ENCODE measurements around the gene ZNF91. TPM values are rescaled to one million over a fixed set of nuclear protein-coding genes. Genes with fewer than 3 reads are reported as not detected.
"Not testable (repeated sequence)": the region's sequence is repeated elsewhere in the genome, so short reads cannot be mapped to it uniquely, and the experiment has no call there.

The ZNF91 gene
- total RNA-seq, 1 donor from 2014 or later: 40.7 TPM

DNA sequence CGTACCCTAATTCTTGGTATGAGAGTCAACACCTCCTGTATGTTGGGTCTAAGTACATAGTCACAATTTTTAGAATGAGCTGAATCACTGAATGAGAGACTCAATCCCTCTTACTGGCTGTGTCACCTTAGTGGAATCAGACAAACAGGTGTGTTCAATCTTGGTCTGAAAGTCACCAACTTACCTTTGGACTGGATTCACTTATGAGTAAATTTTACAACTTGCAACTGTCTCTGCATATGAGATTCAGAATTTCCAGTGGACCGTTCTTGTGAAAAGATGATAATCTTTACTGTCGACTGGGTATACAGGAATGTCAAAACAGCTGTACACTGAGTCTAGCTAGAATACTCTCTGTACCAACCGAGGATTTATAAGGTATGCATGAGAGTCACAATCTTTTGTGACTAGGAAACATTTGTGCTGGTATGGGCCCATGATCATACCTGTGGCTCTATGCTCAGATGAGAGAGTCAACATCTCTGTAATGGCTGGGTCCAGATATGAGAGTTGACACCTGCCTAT is 5.9 kb upstream of the ZNF91 start:
- Histone ChIP-seq H3K9me3 (ENCODE audit: control insufficient read depth in 3 of 3, low read length in 3 of 3) (no peaks in the 10 kb centered on the region), H3K27me3 (ENCODE audit: control insufficient read depth in 3 of 3, insufficient read depth in 3 of 3, low read length in 3 of 3) (no peaks in the 10 kb centered on the region), H3K4me1 (ENCODE audit: control insufficient read depth in 3 of 3, insufficient read depth in 3 of 3, low read length in 3 of 3) (no peaks in the 10 kb centered on the region), H3K27ac (ENCODE audit: low read depth, low read length) (no peak overlapping the region), H3K9ac (ENCODE audit: low read depth in 1 of 3, low read length in 3 of 3) (no peak overlapping the region), H3K36me3 (ENCODE audit: control insufficient read depth in 3 of 3, insufficient read depth in 3 of 3, low read length in 3 of 3) (no peaks in the 10 kb centered on the region), H3K4me3 (ENCODE audit: low read length in 3 of 3) (no peak overlapping the region)

DNA sequence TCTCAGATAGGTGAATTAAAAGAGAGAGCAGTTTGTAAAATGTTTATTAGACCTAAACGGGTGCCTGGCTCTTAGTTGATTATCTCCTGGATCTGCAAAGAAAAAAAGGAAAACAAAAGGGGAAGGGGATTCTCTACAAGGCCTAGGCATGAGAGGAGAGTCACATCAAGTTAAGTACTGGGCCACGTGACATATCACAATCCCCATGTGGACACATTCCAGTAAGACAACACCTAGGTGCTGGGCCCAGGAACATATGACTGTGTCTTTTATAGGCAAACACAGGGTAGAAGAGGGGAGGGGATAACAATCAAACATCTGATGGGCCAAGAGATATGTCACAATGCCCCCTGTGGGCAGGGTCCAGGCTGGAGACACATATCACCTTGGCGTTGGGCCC is 4.2 kb upstream of the ZNF91 start:
- Histone ChIP-seq H3K36me3 (ENCODE audit: control insufficient read depth in 3 of 3, insufficient read depth in 3 of 3, low read length in 3 of 3) (peaks cover 0 to 3% (median 0%) of the 10 kb centered on the region in 3 donors), H3K4me1 (ENCODE audit: control insufficient read depth in 3 of 3, insufficient read depth in 3 of 3, low read length in 3 of 3) (peaks cover 0 to 3% (median 0%) of the 10 kb centered on the region in 3 donors), H3K9ac (ENCODE audit: low read depth in 1 of 3, low read length in 3 of 3) (no peak overlapping the region), H3K9me3 (ENCODE audit: control insufficient read depth in 3 of 3, low read length in 3 of 3) (no peaks in the 10 kb centered on the region), H3K27me3 (ENCODE audit: control insufficient read depth in 3 of 3, insufficient read depth in 3 of 3, low read length in 3 of 3) (no peaks in the 10 kb centered on the region), H3K4me3 (ENCODE audit: low read length in 3 of 3) (no peak overlapping the region), H3K27ac (ENCODE audit: low read depth, low read length) (no peak overlapping the region)

- Histone ChIP-seq H3K4me1 (ENCODE audit: control insufficient read depth in 3 of 3, insufficient read depth in 3 of 3, low read length in 3 of 3) (peaks cover 5 to 20% (median 11%) of the 10 kb centered on the region in 3 donors), H3K4me3 (ENCODE audit: low read length in 3 of 3) (peak overlapping the region in 2 of 3 donors; percentile 94 to 100), H3K9ac (ENCODE audit: low read depth in 1 of 3, low read length in 3 of 3) (peak overlapping the region; percentile 98 to 100 (median 100)), H3K27ac (ENCODE audit: low read depth, low read length) (peak overlapping the region; percentile 68)
- H3K9me3 ChIP-seq (ENCODE audit: control insufficient read depth in 3 of 3, low read length in 3 of 3); H3K36me3 ChIP-seq (ENCODE audit: control insufficient read depth in 3 of 3, insufficient read depth in 3 of 3, low read length in 3 of 3); H3K27me3 ChIP-seq (ENCODE audit: control insufficient read depth in 3 of 3, insufficient read depth in 3 of 3, low read length in 3 of 3): not testable (repeated sequence)
These were observed 449 bp upstream of the ZNF91 start for GRCh38 chr19:23395722-23396117.

DNA sequence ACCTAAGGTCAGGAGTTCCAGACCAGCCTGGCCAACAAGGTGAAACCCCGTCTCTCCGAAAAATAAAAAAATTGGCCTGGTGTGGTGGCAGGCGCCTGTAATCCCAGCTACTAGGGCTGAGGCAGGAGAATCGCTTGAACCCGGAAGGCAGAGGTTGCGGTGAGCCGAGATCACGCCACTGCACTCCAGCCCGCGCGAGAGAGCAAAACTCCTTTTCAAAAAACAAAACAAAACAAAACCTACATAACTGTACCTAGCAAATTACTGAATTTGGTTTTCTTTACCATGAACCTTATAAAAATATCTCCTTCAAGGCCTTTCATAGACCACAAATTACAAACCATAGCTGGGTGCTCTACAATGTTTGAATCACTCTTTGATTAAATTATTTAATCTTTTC is 760 bp downstream of the ZNF91 start:
- Histone ChIP-seq H3K4me1 (ENCODE audit: control insufficient read depth in 3 of 3, insufficient read depth in 3 of 3, low read length in 3 of 3) (peaks cover 5 to 20% (median 11%) of the 10 kb centered on the region in 3 donors), H3K36me3 (ENCODE audit: control insufficient read depth in 3 of 3, insufficient read depth in 3 of 3, low read length in 3 of 3) (peaks cover 0 to 3% (median under 1%) of the 10 kb centered on the region in 3 donors), H3K27ac (ENCODE audit: low read depth, low read length) (peak overlapping the region; percentile 99), H3K9ac (ENCODE audit: low read depth in 1 of 3, low read length in 3 of 3) (peak overlapping the region; percentile 98 to 100 (median 100)), H3K27me3 (ENCODE audit: control insufficient read depth in 3 of 3, insufficient read depth in 3 of 3, low read length in 3 of 3) (no peaks in the 10 kb centered on the region), H3K4me3 (ENCODE audit: low read length in 3 of 3) (peak overlapping the region; percentile 94 to 100 (median 100)), H3K9me3 (ENCODE audit: control insufficient read depth in 3 of 3, low read length in 3 of 3) (no peaks in the 10 kb centered on the region)

DNA sequence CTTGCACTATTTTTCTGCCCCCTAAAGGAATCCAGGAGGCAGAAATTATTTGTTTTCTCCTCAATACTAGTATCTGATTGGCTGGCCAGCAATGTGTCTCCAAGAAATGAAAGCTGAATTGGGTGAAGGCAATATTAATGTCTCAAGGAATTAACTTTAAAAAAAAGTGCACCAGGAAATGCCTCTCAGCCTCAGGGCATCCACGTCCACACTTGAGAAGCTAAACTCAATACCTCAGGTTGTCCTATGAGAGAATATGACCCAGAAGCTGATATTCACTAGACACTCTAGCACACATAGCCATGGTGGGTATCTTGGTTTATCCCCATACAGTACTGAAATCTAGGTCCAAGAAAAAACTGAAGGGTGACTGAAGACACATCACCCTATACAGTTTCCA is 2.1 kb downstream of the ZNF91 start:
- peaks cover 8 to 20% (median 11%) of the 10 kb centered on the region in 3 donors for H3K4me1 ChIP-seq (ENCODE audit: control insufficient read depth in 3 of 3, insufficient read depth in 3 of 3, low read length in 3 of 3)
- H3K36me3 ChIP-seq (ENCODE audit: control insufficient read depth in 3 of 3, insufficient read depth in 3 of 3, low read length in 3 of 3): peaks cover 0 to 6% (median 3%) of the 10 kb centered on the region in 3 donors
- H3K9me3 ChIP-seq (ENCODE audit: control insufficient read depth in 3 of 3, low read length in 3 of 3): no peaks in the 10 kb centered on the region
- no peaks in the 10 kb centered on the region for H3K27me3 ChIP-seq (ENCODE audit: control insufficient read depth in 3 of 3, insufficient read depth in 3 of 3, low read length in 3 of 3)
- no peak overlapping the region for H3K9ac ChIP-seq (ENCODE audit: low read depth in 1 of 3, low read length in 3 of 3)
- H3K27ac ChIP-seq (ENCODE audit: low read depth, low read length): no peak overlapping the region
- H3K4me3 ChIP-seq (ENCODE audit: low read length in 3 of 3): no peak overlapping the region

DNA sequence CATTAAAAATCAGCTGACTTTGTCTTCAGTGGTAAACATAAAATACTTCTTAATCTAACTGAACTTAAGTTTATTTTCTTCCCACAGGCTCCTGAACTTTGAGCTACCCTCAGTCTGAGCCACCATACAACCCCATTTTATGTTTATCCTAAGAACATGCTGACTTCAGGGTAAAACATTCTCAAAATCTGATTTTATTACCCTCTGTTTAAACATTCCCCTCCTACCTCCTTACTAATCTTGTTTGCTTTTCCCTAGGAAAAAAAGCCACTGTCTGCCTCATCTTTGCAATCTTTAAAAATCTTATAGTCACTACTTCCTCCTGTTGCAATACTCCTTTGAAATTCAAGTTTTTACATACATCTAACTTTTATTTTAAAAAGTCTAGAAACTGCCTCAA is 4.0 kb downstream of the ZNF91 start:
- no peak overlapping the region for H3K4me3 ChIP-seq (ENCODE audit: low read length in 3 of 3)
- peaks cover 0 to 9% (median 3%) of the 10 kb centered on the region in 3 donors for H3K36me3 ChIP-seq (ENCODE audit: control insufficient read depth in 3 of 3, insufficient read depth in 3 of 3, low read length in 3 of 3)
- H3K9ac ChIP-seq (ENCODE audit: low read depth in 1 of 3, low read length in 3 of 3): no peak overlapping the region
- H3K27me3 ChIP-seq (ENCODE audit: control insufficient read depth in 3 of 3, insufficient read depth in 3 of 3, low read length in 3 of 3): no peaks in the 10 kb centered on the region
- no peaks in the 10 kb centered on the region for H3K9me3 ChIP-seq (ENCODE audit: control insufficient read depth in 3 of 3, low read length in 3 of 3)
- no peak overlapping the region for H3K27ac ChIP-seq (ENCODE audit: low read depth, low read length)
- H3K4me1 ChIP-seq (ENCODE audit: control insufficient read depth in 3 of 3, insufficient read depth in 3 of 3, low read length in 3 of 3): peaks cover 8 to 20% (median 11%) of the 10 kb centered on the region in 3 donors

DNA sequence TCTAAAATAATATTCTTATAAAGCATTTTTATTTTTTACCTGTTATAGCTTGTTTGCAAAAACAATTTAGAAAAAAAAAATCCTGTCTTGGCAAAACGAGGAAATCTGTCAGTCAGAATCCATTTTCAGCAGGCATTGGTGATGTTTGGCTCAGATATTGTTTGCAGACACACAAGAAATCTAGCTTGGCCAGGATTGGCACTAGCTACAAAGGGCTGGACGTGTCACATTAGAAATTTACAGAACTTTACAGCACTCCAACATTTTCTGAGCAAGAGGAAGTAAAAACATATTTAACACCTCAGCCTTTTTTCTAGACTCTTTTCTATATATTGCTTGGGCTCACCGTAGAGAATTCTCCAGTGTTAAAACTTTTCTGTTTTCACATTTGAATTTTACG is 9.9 kb downstream of the ZNF91 start:
- Histone ChIP-seq H3K4me1 (ENCODE audit: control insufficient read depth in 3 of 3, insufficient read depth in 3 of 3, low read length in 3 of 3) (peaks cover 0 to 6% (median 0%) of the 10 kb centered on the region in 3 donors), H3K9ac (ENCODE audit: low read depth in 1 of 3, low read length in 3 of 3) (no peak overlapping the region), H3K27ac (ENCODE audit: low read depth, low read length) (no peak overlapping the region), H3K27me3 (ENCODE audit: control insufficient read depth in 3 of 3, insufficient read depth in 3 of 3, low read length in 3 of 3) (no peaks in the 10 kb centered on the region), H3K4me3 (ENCODE audit: low read length in 3 of 3) (no peak overlapping the region), H3K36me3 (ENCODE audit: control insufficient read depth in 3 of 3, insufficient read depth in 3 of 3, low read length in 3 of 3) (peaks cover 16 to 20% (median 19%) of the 10 kb centered on the region in 3 donors), H3K9me3 (ENCODE audit: control insufficient read depth in 3 of 3, low read length in 3 of 3) (no peaks in the 10 kb centered on the region)

DNA sequence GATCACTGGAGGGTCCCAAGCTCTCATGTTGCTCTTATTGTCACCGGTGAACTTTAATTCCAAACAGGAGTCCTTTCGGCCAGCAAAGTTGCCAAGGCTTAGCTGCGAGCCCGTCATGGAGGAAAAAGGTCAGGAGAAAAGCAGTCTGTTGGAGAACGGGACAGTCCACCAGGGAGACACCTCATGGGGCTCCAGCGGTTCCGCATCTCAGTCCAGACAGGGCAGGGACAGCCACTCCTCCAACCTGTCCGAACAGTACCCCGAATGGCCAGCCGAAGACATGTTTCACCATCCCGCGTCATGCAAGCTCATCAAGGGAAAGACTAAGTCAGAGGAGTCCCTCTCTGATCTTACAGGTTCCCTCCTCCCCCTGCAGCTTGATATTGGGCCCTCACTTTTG is 10.4 kb downstream of the ZNF91 start:
- no peaks in the 10 kb centered on the region for H3K9me3 ChIP-seq (ENCODE audit: control insufficient read depth in 3 of 3, low read length in 3 of 3)
- H3K4me1 ChIP-seq (ENCODE audit: control insufficient read depth in 3 of 3, insufficient read depth in 3 of 3, low read length in 3 of 3): peaks cover 0 to 6% (median under 1%) of the 10 kb centered on the region in 3 donors
- peaks cover 16 to 20% (median 19%) of the 10 kb centered on the region in 3 donors for H3K36me3 ChIP-seq (ENCODE audit: control insufficient read depth in 3 of 3, insufficient read depth in 3 of 3, low read length in 3 of 3)
- H3K4me3 ChIP-seq (ENCODE audit: low read length in 3 of 3): no peak overlapping the region
- H3K27me3 ChIP-seq (ENCODE audit: control insufficient read depth in 3 of 3, insufficient read depth in 3 of 3, low read length in 3 of 3): no peaks in the 10 kb centered on the region
- no peak overlapping the region for H3K9ac ChIP-seq (ENCODE audit: low read depth in 1 of 3, low read length in 3 of 3)
- no peak overlapping the region for H3K27ac ChIP-seq (ENCODE audit: low read depth, low read length)

GRCh38 chr19:23384166-23384565 is 11.1 kb downstream of the ZNF91 start:
- Histone ChIP-seq H3K27ac (ENCODE audit: low read depth, low read length) (no peak overlapping the region), H3K4me3 (ENCODE audit: low read length in 3 of 3) (no peak overlapping the region), H3K9ac (ENCODE audit: low read depth in 1 of 3, low read length in 3 of 3) (no peak overlapping the region), H3K4me1 (ENCODE audit: control insufficient read depth in 3 of 3, insufficient read depth in 3 of 3, low read length in 3 of 3) (peaks cover under 1 to 5% (median 4%) of the 10 kb centered on the region in 3 donors), H3K27me3 (ENCODE audit: control insufficient read depth in 3 of 3, insufficient read depth in 3 of 3, low read length in 3 of 3) (no peaks in the 10 kb centered on the region), H3K36me3 (ENCODE audit: control insufficient read depth in 3 of 3, insufficient read depth in 3 of 3, low read length in 3 of 3) (peaks cover 16 to 24% (median 16%) of the 10 kb centered on the region in 3 donors), H3K9me3 (ENCODE audit: control insufficient read depth in 3 of 3, low read length in 3 of 3) (no peaks in the 10 kb centered on the region)

GRCh38 chr19:23382955-23383354 is 12.3 kb downstream of the ZNF91 start:
- Histone ChIP-seq H3K27me3 (ENCODE audit: control insufficient read depth in 3 of 3, insufficient read depth in 3 of 3, low read length in 3 of 3) (no peaks in the 10 kb centered on the region), H3K9ac (ENCODE audit: low read depth in 1 of 3, low read length in 3 of 3) (no peak overlapping the region), H3K9me3 (ENCODE audit: control insufficient read depth in 3 of 3, low read length in 3 of 3) (peaks cover 0 to 3% (median 0%) of the 10 kb centered on the region in 3 donors), H3K27ac (ENCODE audit: low read depth, low read length) (no peak overlapping the region), H3K36me3 (ENCODE audit: control insufficient read depth in 3 of 3, insufficient read depth in 3 of 3, low read length in 3 of 3) (peaks cover 16 to 24% (median 17%) of the 10 kb centered on the region in 3 donors), H3K4me1 (ENCODE audit: control insufficient read depth in 3 of 3, insufficient read depth in 3 of 3, low read length in 3 of 3) (peaks cover 3 to 5% (median 4%) of the 10 kb centered on the region in 3 donors), H3K4me3 (ENCODE audit: low read length in 3 of 3) (no peak overlapping the region)

All from skeletal muscle tissue (tissue), 4 donors.